ENCODE results near the gene LMNTD2. TPM values are rescaled to one million over a fixed set of nuclear protein-coding genes. Genes with fewer than 3 reads are reported as not detected.

Gene LMNTD2
- total and polyA plus RNA-seq, 2 of the 13 experiments (the other 11 are each of a cell fraction or from before 2014, with no cell fraction given) = 1.1 to 3.1 TPM

DNA sequence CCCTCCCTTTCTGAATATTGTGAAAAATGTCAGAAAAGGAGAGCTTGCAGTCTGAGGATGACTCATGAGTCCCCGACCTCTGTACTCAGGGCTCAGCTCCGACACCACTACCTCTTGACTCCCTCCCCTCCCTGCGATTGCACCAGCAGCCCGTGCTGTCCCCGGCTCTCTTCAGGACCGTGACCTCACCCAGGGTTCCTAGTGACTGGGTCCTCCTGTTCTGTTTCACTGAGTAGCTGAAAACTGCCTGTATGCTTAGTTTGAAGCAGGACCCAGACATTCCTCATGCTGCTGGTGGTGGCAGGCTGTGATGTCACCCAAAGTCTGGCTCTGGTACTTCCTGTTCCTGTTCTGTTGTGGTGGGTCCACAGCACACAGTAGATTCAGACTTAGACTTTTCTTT, 27.4 kb upstream of the LMNTD2 start (continued):
- TF ChIP-seq ZNF432 (CRISPR knock-in tag; IDR thresholded peaks at IDR 0.05; ENCODE audit: borderline replicate concordance) (no peak), KLF16 (CRISPR knock-in tag; IDR thresholded peaks at IDR 0.05) (peak in 1 of 2 experiments; percentile 62; a peak in 1 of 4 replicates), RARA (CRISPR knock-in tag; IDR thresholded peaks at IDR 0.05) (peak; percentile 93), JUNB (CRISPR knock-in tag; IDR thresholded peaks at IDR 0.05; ENCODE audit: borderline replicate concordance) (peak; percentile 85), ZBTB42 (CRISPR knock-in tag; IDR thresholded peaks at IDR 0.05) (no peak), KMT2B (CRISPR knock-in tag; IDR thresholded peaks at IDR 0.05) (peak; percentile 32; the same call in 1 of the 2 replicates), ZNF264 (CRISPR knock-in tag; IDR thresholded peaks at IDR 0.05) (no peak), THYN1 (CRISPR knock-in tag; IDR thresholded peaks at IDR 0.05; ENCODE audit: borderline replicate concordance, low read depth) (no peak), ARNT2 (CRISPR knock-in tag; IDR thresholded peaks at IDR 0.05; ENCODE audit: low read depth) (no peak), PPARG (CRISPR knock-in tag; conservative IDR thresholded peaks at IDR 0.05) (no peak), RAD21 (CRISPR knock-in tag; IDR thresholded peaks at IDR 0.05) (peak; percentile 37; the same call in 1 of the 2 replicates), STAG1 (CRISPR knock-in tag; IDR thresholded peaks at IDR 0.05) (peak; percentile 24; the same call in 1 of the 2 replicates), ZNF20 (CRISPR knock-in tag; IDR thresholded peaks at IDR 0.05) (no peak), MEF2D (CRISPR knock-in tag; IDR thresholded peaks at IDR 0.05) (peak; percentile 61; the same call in 1 of the 2 replicates), SAP130 (CRISPR knock-in tag; IDR thresholded peaks at IDR 0.05; ENCODE audit: low read depth) (peak; percentile 94), MEIS1 (CRISPR knock-in tag; IDR thresholded peaks at IDR 0.05; ENCODE audit: borderline replicate concordance) (no peak), U2AF1 (optimal IDR thresholded peaks at IDR 0.05; ENCODE audit: low read depth, low read length) (no peak), ZBTB3 (CRISPR knock-in tag; IDR thresholded peaks at IDR 0.05; ENCODE audit: borderline replicate concordance, low read depth) (no peak), NPAS2 (CRISPR knock-in tag; IDR thresholded peaks at IDR 0.05; ENCODE audit: borderline replicate concordance) (no peak), TCF12 (IDR thresholded peaks at IDR 0.05) (no peak), TCF12 (CRISPR knock-in tag; IDR thresholded peaks at IDR 0.05) (0 out of 2 replicates have a peak, but pooled peaks have one; percentile 31), CREB1 (IDR thresholded peaks at IDR 0.05) (peak; percentile 82), CREB1 (CRISPR knock-in tag; IDR thresholded peaks at IDR 0.05) (no peak)
- TF ChIP-seq, protein P1, sequence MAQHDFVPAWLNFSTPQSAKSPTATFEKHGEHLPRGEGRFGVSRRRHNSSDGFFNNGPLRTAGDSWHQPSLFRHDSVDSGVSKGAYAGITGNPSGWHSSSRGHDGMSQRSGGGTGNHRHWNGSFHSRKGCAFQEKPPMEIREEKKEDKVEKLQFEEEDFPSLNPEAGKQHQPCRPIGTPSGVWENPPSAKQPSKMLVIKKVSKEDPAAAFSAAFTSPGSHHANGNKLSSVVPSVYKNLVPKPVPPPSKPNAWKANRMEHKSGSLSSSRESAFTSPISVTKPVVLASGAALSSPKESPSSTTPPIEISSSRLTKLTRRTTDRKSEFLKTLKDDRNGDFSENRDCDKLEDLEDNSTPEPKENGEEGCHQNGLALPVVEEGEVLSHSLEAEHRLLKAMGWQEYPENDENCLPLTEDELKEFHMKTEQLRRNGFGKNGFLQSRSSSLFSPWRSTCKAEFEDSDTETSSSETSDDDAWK (CRISPR knock-in tag; IDR thresholded peaks at IDR 0.05) = no peak
- TF ChIP-seq, protein P2, sequence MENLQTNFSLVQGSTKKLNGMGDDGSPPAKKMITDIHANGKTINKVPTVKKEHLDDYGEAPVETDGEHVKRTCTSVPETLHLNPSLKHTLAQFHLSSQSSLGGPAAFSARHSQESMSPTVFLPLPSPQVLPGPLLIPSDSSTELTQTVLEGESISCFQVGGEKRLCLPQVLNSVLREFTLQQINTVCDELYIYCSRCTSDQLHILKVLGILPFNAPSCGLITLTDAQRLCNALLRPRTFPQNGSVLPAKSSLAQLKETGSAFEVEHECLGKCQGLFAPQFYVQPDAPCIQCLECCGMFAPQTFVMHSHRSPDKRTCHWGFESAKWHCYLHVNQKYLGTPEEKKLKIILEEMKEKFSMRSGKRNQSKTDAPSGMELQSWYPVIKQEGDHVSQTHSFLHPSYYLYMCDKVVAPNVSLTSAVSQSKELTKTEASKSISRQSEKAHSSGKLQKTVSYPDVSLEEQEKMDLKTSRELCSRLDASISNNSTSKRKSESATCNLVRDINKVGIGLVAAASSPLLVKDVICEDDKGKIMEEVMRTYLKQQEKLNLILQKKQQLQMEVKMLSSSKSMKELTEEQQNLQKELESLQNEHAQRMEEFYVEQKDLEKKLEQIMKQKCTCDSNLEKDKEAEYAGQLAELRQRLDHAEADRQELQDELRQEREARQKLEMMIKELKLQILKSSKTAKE (CRISPR knock-in tag; IDR thresholded peaks at IDR 0.05; ENCODE audit: borderline replicate concordance) = peak; percentile 84; the same call in 1 of the 2 replicates
- TF ChIP-seq, protein P3, sequence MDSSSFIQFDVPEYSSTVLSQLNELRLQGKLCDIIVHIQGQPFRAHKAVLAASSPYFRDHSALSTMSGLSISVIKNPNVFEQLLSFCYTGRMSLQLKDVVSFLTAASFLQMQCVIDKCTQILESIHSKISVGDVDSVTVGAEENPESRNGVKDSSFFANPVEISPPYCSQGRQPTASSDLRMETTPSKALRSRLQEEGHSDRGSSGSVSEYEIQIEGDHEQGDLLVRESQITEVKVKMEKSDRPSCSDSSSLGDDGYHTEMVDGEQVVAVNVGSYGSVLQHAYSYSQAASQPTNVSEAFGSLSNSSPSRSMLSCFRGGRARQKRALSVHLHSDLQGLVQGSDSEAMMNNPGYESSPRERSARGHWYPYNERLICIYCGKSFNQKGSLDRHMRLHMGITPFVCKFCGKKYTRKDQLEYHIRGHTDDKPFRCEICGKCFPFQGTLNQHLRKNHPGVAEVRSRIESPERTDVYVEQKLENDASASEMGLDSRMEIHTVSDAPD (CRISPR knock-in tag; IDR thresholded peaks at IDR 0.05) = 0 out of 2 replicates have a peak, but pooled peaks have one; percentile 19
- TF ChIP-seq, protein P4, sequence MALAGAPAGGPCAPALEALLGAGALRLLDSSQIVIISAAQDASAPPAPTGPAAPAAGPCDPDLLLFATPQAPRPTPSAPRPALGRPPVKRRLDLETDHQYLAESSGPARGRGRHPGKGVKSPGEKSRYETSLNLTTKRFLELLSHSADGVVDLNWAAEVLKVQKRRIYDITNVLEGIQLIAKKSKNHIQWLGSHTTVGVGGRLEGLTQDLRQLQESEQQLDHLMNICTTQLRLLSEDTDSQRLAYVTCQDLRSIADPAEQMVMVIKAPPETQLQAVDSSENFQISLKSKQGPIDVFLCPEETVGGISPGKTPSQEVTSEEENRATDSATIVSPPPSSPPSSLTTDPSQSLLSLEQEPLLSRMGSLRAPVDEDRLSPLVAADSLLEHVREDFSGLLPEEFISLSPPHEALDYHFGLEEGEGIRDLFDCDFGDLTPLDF (CRISPR knock-in tag; IDR thresholded peaks at IDR 0.05) = no peak

All from HepG2 (cell line).